ENCODE data around the gene PSMA4.
"Not testable (repeated sequence)": the region's sequence is repeated elsewhere in the genome, so short reads cannot be mapped to it uniquely, and the experiment has no call there.

Gene PSMA4

DNA sequence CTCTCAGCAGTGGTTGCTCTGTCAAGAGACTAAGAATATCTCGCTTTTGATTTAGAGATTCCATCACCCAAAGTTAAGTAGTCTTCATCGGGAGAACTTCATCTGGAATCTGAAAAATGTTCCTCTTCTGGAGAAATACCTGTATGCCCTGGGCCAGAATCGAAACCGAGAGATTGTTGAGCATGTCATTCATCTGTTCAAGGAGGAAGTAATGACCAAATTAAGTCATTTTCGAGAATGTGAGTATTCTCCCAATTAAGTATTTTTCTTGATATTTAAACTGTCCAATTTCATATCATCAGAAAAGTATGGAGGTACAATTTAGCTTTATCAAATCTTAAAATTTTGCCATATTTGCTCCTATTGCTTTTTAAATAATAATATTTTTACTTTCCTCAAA lies 12.9 kb upstream of the PSMA4 start:
- no peaks in the 10 kb centered on the region for H3K27me3 ChIP-seq (replicated peaks; ENCODE audit: control insufficient read depth, insufficient read depth, low read length, poor library complexity, severe bottlenecking)
- no peaks in the 10 kb centered on the region for H3K4me1 ChIP-seq (ENCODE audit: control insufficient read depth, insufficient read depth, low read length, poor library complexity, severe bottlenecking)
- no peaks in the 10 kb centered on the region for H3K9me3 ChIP-seq (ENCODE audit: control insufficient read depth, low read length)
- H3K27ac ChIP-seq (ENCODE audit: insufficient read depth, low read length, poor library complexity, severe bottlenecking) = no peak overlapping the region
- DNase-seq = no peak
- H3K4me3 ChIP-seq (ENCODE audit: insufficient read depth, low read depth, low read length, poor library complexity, severe bottlenecking) = no peak overlapping the region
- no peaks in the 10 kb centered on the region for H3K36me3 ChIP-seq (ENCODE audit: control insufficient read depth, insufficient read depth, low read length)

DNA sequence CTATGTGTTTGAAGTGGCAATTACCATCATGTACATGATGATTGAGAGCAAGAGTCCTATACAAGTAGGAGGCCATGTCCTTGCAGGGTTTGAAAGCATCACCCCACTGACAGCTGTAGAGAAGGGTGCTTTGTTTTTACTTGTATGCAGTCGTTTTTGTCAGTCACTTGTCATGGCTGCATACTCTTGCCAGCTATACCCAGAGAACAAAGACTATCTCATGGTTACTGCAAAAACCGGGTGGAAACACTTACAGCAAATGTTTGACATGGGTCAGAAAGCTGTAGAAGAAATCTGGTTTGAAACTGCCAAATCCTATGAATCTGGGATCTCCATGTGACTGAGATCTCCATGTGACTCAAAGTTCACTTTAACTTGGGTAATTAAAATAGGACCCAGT lies 6.9 kb upstream of the PSMA4 start:
- Histone ChIP-seq H3K9me3 (ENCODE audit: control insufficient read depth, low read length) (no peaks in the 10 kb centered on the region), H3K27ac (ENCODE audit: insufficient read depth, low read length, poor library complexity, severe bottlenecking) (no peak overlapping the region), H3K36me3 (ENCODE audit: control insufficient read depth, insufficient read depth, low read length) (no peaks in the 10 kb centered on the region), H3K4me1 (ENCODE audit: control insufficient read depth, insufficient read depth, low read length, poor library complexity, severe bottlenecking) (no peaks in the 10 kb centered on the region), H3K4me3 (ENCODE audit: insufficient read depth, low read depth, low read length, poor library complexity, severe bottlenecking) (no peak overlapping the region), H3K27me3 (replicated peaks; ENCODE audit: control insufficient read depth, insufficient read depth, low read length, poor library complexity, severe bottlenecking) (no peaks in the 10 kb centered on the region)
- no peak for DNase-seq

DNA sequence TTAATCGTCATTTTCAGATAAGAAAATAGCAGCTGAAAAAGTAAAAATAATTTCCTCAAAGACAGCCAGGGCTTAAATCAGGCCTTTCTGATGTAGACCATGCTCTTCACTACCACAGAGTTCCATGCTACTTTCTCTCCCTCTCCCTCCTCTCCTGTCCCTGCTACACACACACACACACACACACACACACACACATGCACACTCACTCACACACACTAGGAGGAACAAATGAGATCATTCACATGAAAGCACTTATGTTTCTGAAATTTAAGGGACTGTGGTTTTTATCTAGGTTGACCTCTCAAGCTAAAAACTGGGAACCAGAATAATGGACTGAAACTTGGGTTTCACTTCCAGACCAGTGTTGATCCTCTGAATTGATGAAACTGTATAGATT lies 4.1 kb upstream of the PSMA4 start:
- H3K4me3 ChIP-seq (ENCODE audit: insufficient read depth, low read depth, low read length, poor library complexity, severe bottlenecking) = no peak overlapping the region
- no peak overlapping the region for H3K27ac ChIP-seq (ENCODE audit: insufficient read depth, low read length, poor library complexity, severe bottlenecking)
- H3K4me1 ChIP-seq (ENCODE audit: control insufficient read depth, insufficient read depth, low read length, poor library complexity, severe bottlenecking) = no peaks in the 10 kb centered on the region
- DNase-seq = no peak
- no peaks in the 10 kb centered on the region for H3K9me3 ChIP-seq (ENCODE audit: control insufficient read depth, low read length)
- H3K36me3 ChIP-seq (ENCODE audit: control insufficient read depth, insufficient read depth, low read length) = no peaks in the 10 kb centered on the region
- no peaks in the 10 kb centered on the region for H3K27me3 ChIP-seq (replicated peaks; ENCODE audit: control insufficient read depth, insufficient read depth, low read length, poor library complexity, severe bottlenecking)

DNA sequence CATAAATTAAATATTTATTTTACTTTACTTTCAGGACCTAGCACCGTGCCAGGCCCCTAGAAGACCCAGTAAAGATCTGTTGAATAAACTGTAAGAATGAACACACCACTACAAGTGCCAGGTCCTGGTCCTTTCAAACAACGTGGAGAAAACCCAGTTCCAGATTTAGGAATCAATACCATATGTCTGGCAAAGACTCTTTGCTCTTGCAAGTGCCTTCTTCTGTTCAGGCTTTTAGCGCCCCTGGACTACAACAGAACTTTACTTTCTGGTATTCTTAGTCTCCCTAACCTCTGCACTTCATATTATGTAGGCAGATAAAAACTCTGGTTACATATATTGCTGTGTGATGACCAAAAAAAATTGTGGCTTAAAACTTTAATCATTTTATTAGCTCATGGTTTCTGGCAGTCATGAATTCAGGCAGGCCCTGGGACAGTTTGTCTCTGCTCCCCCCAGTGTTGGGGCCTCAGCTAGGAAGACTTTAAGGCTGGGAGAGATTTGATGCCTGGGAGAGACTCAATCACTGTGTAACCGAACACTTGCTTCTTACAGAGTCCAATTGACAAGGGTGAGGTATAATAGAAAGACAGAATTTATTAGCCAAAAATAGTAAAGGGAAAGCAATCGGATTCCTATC lies 2.9 kb upstream of the PSMA4 start:
- no peak overlapping the region for H3K27ac ChIP-seq (ENCODE audit: insufficient read depth, low read length, poor library complexity, severe bottlenecking)
- H3K27me3 ChIP-seq (replicated peaks; ENCODE audit: control insufficient read depth, insufficient read depth, low read length, poor library complexity, severe bottlenecking) = no peaks in the 10 kb centered on the region
- H3K4me1 ChIP-seq (ENCODE audit: control insufficient read depth, insufficient read depth, low read length, poor library complexity, severe bottlenecking) = peaks cover 5% of the 10 kb centered on the region
- no peak overlapping the region for H3K4me3 ChIP-seq (ENCODE audit: insufficient read depth, low read depth, low read length, poor library complexity, severe bottlenecking)
- no peaks in the 10 kb centered on the region for H3K9me3 ChIP-seq (ENCODE audit: control insufficient read depth, low read length)
- no peak for DNase-seq
- peaks cover 2% of the 10 kb centered on the region for H3K36me3 ChIP-seq (ENCODE audit: control insufficient read depth, insufficient read depth, low read length)

DNA sequence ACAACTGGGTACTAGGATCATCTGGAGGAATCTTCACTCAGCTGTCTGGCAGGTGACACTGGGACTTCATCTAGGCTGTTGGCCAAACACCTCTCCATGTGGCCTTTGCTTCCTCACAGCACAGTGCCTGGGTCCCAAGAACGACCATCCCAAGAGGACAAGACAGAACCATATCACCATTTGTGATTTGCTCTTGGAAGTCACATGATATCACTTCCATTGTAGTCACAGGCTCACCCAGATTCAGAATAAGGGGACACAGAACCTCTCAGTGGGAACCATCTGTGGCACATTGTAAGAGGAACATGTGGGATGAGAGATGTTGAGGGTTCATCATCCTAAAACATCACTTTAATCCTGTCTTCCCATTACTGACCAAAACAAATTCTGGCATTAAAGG lies 1.9 kb upstream of the PSMA4 start:
- Histone ChIP-seq H3K4me1 (ENCODE audit: control insufficient read depth, insufficient read depth, low read length, poor library complexity, severe bottlenecking) (peaks cover 5% of the 10 kb centered on the region), H3K4me3 (ENCODE audit: insufficient read depth, low read depth, low read length, poor library complexity, severe bottlenecking) (no peak overlapping the region), H3K27me3 (replicated peaks; ENCODE audit: control insufficient read depth, insufficient read depth, low read length, poor library complexity, severe bottlenecking) (no peaks in the 10 kb centered on the region), H3K36me3 (ENCODE audit: control insufficient read depth, insufficient read depth, low read length) (peaks cover 8% of the 10 kb centered on the region), H3K9me3 (ENCODE audit: control insufficient read depth, low read length) (no peaks in the 10 kb centered on the region), H3K27ac (ENCODE audit: insufficient read depth, low read length, poor library complexity, severe bottlenecking) (no peak overlapping the region)
- no peak for DNase-seq

DNA sequence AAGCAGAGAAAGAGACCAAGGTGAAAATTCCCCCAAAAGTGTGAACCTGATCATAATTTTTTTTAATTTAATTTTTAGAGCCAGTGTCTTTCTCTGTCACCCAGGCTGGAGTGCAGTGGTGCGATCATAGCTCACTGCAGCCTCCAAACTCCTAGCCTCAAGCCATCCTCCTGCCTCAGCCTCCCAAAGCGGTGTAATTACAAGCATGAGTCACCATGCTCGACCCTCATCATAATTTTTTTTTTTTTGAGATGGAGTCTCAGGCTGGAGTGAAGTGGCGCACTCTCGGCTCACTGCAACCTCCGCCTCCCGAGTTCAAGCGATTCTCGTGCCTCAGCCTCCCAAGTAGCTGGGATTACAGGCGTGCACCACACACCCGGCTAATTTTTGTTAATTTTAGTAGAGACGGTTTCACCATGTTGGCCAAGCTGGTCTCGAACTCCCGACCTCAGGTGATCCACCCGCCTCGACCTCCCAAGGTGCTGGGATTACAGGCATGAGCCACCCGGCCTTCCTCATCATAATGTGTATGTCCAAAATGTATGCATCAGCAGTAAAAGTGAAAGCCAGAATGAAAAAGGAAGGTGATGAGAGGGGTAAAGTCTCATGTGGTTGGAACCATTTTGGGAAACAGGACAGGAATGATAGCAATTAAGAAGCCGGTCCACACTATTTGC lies 642 bp upstream of the PSMA4 start:
- not testable (repeated sequence) for H3K27me3 ChIP-seq (replicated peaks; ENCODE audit: control insufficient read depth, insufficient read depth, low read length, poor library complexity, severe bottlenecking); H3K4me1 ChIP-seq (ENCODE audit: control insufficient read depth, insufficient read depth, low read length, poor library complexity, severe bottlenecking); H3K9me3 ChIP-seq (ENCODE audit: control insufficient read depth, low read length); DNase-seq
- Histone ChIP-seq H3K27ac (ENCODE audit: insufficient read depth, low read length, poor library complexity, severe bottlenecking) (peak overlapping the region; percentile 99), H3K4me3 (ENCODE audit: insufficient read depth, low read depth, low read length, poor library complexity, severe bottlenecking) (peak overlapping the region; percentile 95), H3K36me3 (ENCODE audit: control insufficient read depth, insufficient read depth, low read length) (peaks cover 14% of the 10 kb centered on the region)

DNA sequence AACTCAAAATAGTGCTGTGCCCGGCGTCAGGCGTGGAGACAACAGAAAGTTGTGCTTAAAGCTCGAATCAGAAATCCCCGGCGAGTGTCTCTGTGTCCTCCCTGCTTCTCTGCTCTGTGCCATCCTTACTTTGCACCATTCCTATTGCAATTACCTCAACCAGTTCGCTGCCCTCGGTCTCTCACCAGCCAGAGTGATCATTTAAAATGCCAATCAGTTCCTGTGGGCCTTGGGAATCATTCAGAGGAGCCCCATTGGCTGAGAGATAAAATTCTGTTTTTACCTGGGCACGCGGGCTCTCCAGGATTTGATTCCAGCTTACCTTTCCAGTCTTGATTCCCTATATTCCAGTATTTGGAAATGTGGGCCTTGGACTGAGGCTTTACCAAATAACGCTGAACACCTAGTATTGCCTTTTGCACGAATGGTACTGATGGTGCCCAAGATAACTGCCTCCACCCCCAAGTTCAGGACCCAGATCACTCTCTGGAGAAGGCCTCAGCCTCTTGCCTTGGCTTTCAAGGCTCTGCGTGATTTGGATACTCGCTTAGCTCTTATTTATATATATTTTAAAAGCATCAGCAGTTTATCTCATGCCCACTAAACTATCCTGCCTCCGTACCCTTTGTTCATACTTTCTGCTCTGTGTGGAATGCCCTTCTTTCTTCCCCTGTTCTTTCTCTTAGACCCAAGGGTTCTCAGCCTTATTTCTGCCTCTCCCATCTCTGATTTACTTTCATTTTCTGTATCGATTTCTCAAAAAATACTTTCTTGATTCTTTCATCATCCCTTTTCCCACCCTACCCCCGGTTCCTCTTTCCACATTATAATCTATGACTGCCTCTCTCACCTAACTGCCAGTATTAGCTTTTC lies 863 bp downstream of the PSMA4 start:
- Histone ChIP-seq H3K4me1 (ENCODE audit: control insufficient read depth, insufficient read depth, low read length, poor library complexity, severe bottlenecking) (peaks cover 5% of the 10 kb centered on the region), H3K9me3 (ENCODE audit: control insufficient read depth, low read length) (no peaks in the 10 kb centered on the region), H3K27ac (ENCODE audit: insufficient read depth, low read length, poor library complexity, severe bottlenecking) (peak overlapping the region; percentile 99), H3K36me3 (ENCODE audit: control insufficient read depth, insufficient read depth, low read length) (peaks cover 28% of the 10 kb centered on the region), H3K4me3 (ENCODE audit: insufficient read depth, low read depth, low read length, poor library complexity, severe bottlenecking) (peak overlapping the region; percentile 95), H3K27me3 (replicated peaks; ENCODE audit: control insufficient read depth, insufficient read depth, low read length, poor library complexity, severe bottlenecking) (no peaks in the 10 kb centered on the region)
- no peak for DNase-seq

DNA sequence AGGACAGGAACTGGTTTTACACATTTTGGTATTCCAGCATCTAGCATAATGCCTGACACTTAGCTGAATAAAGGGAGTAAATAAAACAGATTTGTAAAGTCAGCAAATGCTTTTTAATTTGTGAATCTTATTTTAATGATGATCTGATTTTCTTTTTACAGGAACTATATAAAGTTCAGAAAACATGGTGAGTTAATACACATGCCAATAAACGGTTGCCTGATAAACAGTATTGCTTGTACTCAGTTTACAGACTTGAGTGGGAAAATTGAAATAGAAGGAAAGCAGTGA lies 1.4 kb downstream of the PSMA4 start:
- Histone ChIP-seq H3K27ac (ENCODE audit: insufficient read depth, low read length, poor library complexity, severe bottlenecking) (peak overlapping the region; percentile 99), H3K4me3 (ENCODE audit: insufficient read depth, low read depth, low read length, poor library complexity, severe bottlenecking) (peak overlapping the region; percentile 95), H3K36me3 (ENCODE audit: control insufficient read depth, insufficient read depth, low read length) (peaks cover 32% of the 10 kb centered on the region), H3K27me3 (replicated peaks; ENCODE audit: control insufficient read depth, insufficient read depth, low read length, poor library complexity, severe bottlenecking) (no peaks in the 10 kb centered on the region), H3K9me3 (ENCODE audit: control insufficient read depth, low read length) (no peaks in the 10 kb centered on the region), H3K4me1 (ENCODE audit: control insufficient read depth, insufficient read depth, low read length, poor library complexity, severe bottlenecking) (peaks cover 5% of the 10 kb centered on the region)
- no peak for DNase-seq

DNA sequence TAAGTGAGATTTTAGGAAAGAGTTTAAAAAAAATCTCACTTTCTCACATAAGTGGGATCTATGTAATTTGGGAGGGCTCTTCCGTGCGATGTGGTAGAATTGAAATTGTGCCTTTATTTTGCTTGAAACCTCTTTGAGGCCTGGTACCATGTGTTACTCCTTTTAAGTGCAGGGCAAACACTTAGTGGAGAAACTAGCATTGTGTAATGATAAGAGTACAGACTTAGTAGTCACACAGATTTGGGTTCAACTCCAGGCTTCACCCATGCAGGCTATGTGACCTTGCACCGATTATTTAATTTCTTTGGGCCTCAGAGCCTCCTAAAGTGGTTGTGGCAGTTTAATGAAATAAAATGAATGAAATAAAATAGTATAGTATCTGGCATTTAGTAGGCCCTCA lies 2.4 kb downstream of the PSMA4 start:
- DNase-seq = no peak
- Histone ChIP-seq H3K36me3 (ENCODE audit: control insufficient read depth, insufficient read depth, low read length) (peaks cover 41% of the 10 kb centered on the region), H3K27ac (ENCODE audit: insufficient read depth, low read length, poor library complexity, severe bottlenecking) (no peak overlapping the region), H3K4me1 (ENCODE audit: control insufficient read depth, insufficient read depth, low read length, poor library complexity, severe bottlenecking) (peaks cover 5% of the 10 kb centered on the region), H3K9me3 (ENCODE audit: control insufficient read depth, low read length) (no peaks in the 10 kb centered on the region), H3K4me3 (ENCODE audit: insufficient read depth, low read depth, low read length, poor library complexity, severe bottlenecking) (no peak overlapping the region), H3K27me3 (replicated peaks; ENCODE audit: control insufficient read depth, insufficient read depth, low read length, poor library complexity, severe bottlenecking) (no peaks in the 10 kb centered on the region)

DNA sequence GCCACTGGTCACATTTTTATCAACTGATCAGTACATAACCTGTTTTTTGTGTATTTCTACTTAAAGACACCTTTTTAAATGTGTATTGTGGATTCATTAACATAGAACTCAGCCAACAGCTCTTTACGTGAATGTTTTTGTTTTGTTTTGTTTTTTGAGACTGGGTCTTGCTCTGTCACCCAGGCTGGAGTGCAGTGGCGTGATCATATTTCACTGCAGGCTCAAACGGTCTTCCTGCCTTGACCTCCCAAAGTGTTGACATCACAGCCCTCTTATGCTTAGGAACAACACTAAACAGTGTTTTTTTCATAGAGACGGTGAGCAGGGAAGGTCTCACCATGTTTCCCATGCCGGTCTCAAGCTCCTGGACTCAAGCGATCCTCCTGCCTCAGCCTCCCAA lies 9.9 kb downstream of the PSMA4 start:
- Histone ChIP-seq H3K4me1 (ENCODE audit: control insufficient read depth, insufficient read depth, low read length, poor library complexity, severe bottlenecking) (no peaks in the 10 kb centered on the region), H3K27me3 (replicated peaks; ENCODE audit: control insufficient read depth, insufficient read depth, low read length, poor library complexity, severe bottlenecking) (no peaks in the 10 kb centered on the region), H3K9me3 (ENCODE audit: control insufficient read depth, low read length) (no peaks in the 10 kb centered on the region), H3K4me3 (ENCODE audit: insufficient read depth, low read depth, low read length, poor library complexity, severe bottlenecking) (no peak overlapping the region), H3K36me3 (ENCODE audit: control insufficient read depth, insufficient read depth, low read length) (peaks cover 52% of the 10 kb centered on the region), H3K27ac (ENCODE audit: insufficient read depth, low read length, poor library complexity, severe bottlenecking) (no peak overlapping the region)
- no peak for DNase-seq

Measured in effector memory CD4-positive, alpha-beta T cell (primary cell).